Activated naive CD8-positive, alpha-beta T cell (primary cell): ENCODE results near the gene PGLYRP3.

Experiments used
- H3K27ac Mint-ChIP-seq: one replicate; pipeline ENCODE4 v1.8.0; 2021; ENCODE audit warnings: mixed read lengths
- H3K27me3 Mint-ChIP-seq: one replicate; pipeline ENCODE4 v1.8.0; 2021; ENCODE audit warnings: mixed read lengths
- H3K36me3 Mint-ChIP-seq: one replicate; pipeline ENCODE4 v1.8.0; 2021; ENCODE audit warnings: mixed read lengths
- H3K4me1 Mint-ChIP-seq: one replicate; pipeline ENCODE4 v1.8.0; 2021; ENCODE audit warnings: low read depth, mixed read lengths
- H3K4me3 Mint-ChIP-seq: one replicate; pipeline ENCODE4 v1.8.0; 2021; ENCODE audit warnings: mild to moderate bottlenecking, mixed read lengths
- H3K9me3 Mint-ChIP-seq: one replicate; pipeline ENCODE4 v1.8.0; 2021; ENCODE audit warnings: low read depth, mixed read lengths

PGLYRP3 gene

GRCh38 chr1:153307221-153307600 lies 5.5 kb downstream of the PGLYRP3 start:
- no peaks in the 10 kb centered on the region for H3K9me3 Mint-ChIP-seq
- no peaks in the 10 kb centered on the region for H3K4me1 Mint-ChIP-seq
- no peak overlapping the region for H3K4me3 Mint-ChIP-seq
- no peak overlapping the region for H3K27ac Mint-ChIP-seq
- peaks cover 1% of the 10 kb centered on the region for H3K27me3 Mint-ChIP-seq
- H3K36me3 Mint-ChIP-seq = no peaks in the 10 kb centered on the region

- peaks cover 1% of the 10 kb centered on the region for H3K27me3 Mint-ChIP-seq
- H3K4me1 Mint-ChIP-seq = no peaks in the 10 kb centered on the region
- no peak overlapping the region for H3K4me3 Mint-ChIP-seq
- no peak overlapping the region for H3K27ac Mint-ChIP-seq
- no peaks in the 10 kb centered on the region for H3K36me3 Mint-ChIP-seq
- no peaks in the 10 kb centered on the region for H3K9me3 Mint-ChIP-seq
These were observed 6.2 kb downstream of the PGLYRP3 start for GRCh38 chr1:153306303-153307220.

- H3K36me3 Mint-ChIP-seq = no peaks in the 10 kb centered on the region
- H3K4me3 Mint-ChIP-seq = no peak overlapping the region
- no peak overlapping the region for H3K27ac Mint-ChIP-seq
- H3K27me3 Mint-ChIP-seq = peaks cover 1% of the 10 kb centered on the region
- no peaks in the 10 kb centered on the region for H3K4me1 Mint-ChIP-seq
- H3K9me3 Mint-ChIP-seq = no peaks in the 10 kb centered on the region
These were observed 7.1 kb downstream of the PGLYRP3 start for GRCh38 chr1:153305682-153306081.

DNA sequence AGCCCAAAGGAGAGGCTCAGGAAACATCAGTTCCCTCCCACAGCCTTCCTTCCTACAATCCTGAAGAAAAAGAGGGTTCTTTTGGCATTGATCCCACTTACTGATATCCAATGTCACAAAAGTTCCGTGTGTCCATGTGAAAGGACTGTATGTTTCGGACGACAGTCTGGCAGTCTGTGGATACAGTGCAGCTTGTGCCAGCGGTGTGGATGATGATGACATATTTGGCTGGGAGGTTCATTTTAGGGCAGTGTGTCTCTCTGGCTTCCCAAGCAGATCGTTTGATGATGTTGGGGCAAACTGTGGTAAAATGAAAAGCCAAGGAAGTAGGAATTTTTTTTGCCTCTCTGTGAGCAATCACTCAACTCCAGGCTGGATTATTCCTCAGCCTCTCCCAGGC lies 10.4 kb downstream of the PGLYRP3 start:
- Mint-ChIP-seq H3K4me3 (no peak overlapping the region), H3K9me3 (no peaks in the 10 kb centered on the region), H3K27ac (no peak overlapping the region), H3K36me3 (no peaks in the 10 kb centered on the region), H3K27me3 (peaks cover 1% of the 10 kb centered on the region), H3K4me1 (no peaks in the 10 kb centered on the region)

GRCh38 chr1:153293851-153294250 lies 18.9 kb downstream of the PGLYRP3 start:
- H3K4me3 Mint-ChIP-seq = no peak overlapping the region

DNA sequence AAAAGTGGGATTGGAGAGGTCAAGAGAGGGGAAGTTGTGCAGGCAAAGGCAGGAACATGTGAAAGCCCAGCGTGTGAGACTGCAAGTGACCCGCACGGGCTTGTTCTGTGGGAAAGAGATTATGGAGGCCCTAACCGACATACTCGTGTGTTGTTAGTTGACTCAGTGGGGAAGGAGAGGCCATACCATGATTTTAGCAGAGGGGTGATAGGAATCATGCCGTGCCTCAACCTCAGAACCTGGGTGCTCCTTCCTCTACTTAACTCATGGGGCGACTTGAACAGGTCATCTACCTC lies 19.3 kb downstream of the PGLYRP3 start:
- no peak overlapping the region for H3K4me3 Mint-ChIP-seq
- no peak overlapping the region for H3K27ac Mint-ChIP-seq
- H3K27me3 Mint-ChIP-seq = peaks cover 3% of the 10 kb centered on the region
- H3K36me3 Mint-ChIP-seq = no peaks in the 10 kb centered on the region
- H3K9me3 Mint-ChIP-seq = no peaks in the 10 kb centered on the region
- peaks cover 23% of the 10 kb centered on the region for H3K4me1 Mint-ChIP-seq

More at GRCh38 chr1:153293851-153294250, 18.9 kb downstream of the PGLYRP3 start:
- Mint-ChIP-seq H3K4me1 (peaks cover 23% of the 10 kb centered on the region), H3K27ac (no peak overlapping the region), H3K9me3 (no peaks in the 10 kb centered on the region), H3K27me3 (peaks cover 3% of the 10 kb centered on the region), H3K36me3 (no peaks in the 10 kb centered on the region)

DNA sequence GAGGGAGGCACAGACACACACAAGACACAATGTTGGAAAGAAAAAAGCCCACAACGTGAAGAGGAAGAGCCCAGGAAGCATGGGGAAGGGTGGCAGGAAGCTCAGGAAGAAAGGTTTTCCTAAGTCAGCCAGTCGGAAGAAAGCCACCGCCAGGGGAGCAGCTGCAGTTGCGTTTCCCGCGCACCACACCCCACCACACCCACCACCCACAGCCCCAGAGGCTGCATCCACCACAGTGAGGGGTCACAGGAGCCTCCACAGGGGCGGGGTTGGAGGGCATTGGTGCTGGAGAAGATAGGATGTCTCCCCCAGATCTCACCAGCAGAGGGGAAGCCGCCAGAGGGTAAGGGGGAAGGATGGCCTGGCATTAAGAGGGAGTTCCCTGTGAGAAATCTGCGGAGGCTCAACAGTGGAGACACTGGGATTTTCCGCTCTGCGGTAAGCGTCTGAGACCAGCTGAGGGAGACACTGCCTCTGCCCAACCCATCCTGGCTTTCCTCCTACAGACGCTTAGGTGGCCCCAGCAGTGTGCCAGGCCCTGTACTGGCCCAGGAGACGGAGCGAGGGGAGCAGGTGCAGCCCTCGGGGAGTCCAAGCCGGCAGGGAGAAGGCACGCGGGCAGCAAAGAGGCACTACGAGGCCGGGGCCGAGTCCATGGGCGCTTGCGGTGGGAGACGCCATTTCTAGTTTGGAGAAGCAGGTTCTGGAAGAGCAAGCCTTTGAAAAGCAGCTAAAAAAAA lies 19.8 kb downstream of the PGLYRP3 start:
- H3K27me3 Mint-ChIP-seq = peaks cover 3% of the 10 kb centered on the region
- peaks cover 23% of the 10 kb centered on the region for H3K4me1 Mint-ChIP-seq
- no peak overlapping the region for H3K4me3 Mint-ChIP-seq

DNA sequence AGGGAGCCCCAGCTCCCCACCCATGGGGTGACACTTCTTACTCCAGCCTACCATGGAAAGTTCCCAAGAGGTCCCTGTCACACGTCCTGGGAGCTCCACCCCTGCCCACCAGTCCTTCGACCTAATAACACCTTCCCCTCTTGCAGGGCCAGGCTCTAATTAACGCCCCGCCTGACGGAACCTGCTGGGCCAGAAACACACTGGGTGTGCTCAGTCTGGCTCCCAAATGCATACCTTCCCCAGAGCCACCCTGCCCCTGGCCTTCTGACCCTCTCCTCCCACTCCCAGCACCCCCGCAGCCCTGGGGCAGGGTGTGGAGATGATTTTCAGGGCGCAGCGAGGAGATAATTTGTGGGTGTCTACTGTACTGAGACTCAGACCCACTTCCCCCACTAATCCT lies 20.6 kb downstream of the PGLYRP3 start:
- H3K27ac Mint-ChIP-seq = no peak overlapping the region
- H3K36me3 Mint-ChIP-seq = no peaks in the 10 kb centered on the region
- no peak overlapping the region for H3K4me3 Mint-ChIP-seq
- no peaks in the 10 kb centered on the region for H3K9me3 Mint-ChIP-seq
- H3K4me1 Mint-ChIP-seq = peaks cover 23% of the 10 kb centered on the region
- H3K27me3 Mint-ChIP-seq = peaks cover 3% of the 10 kb centered on the region

More for the DNA sequence above, 19.8 kb downstream of the PGLYRP3 start:
- Mint-ChIP-seq H3K27ac (no peak overlapping the region), H3K36me3 (no peaks in the 10 kb centered on the region), H3K9me3 (no peaks in the 10 kb centered on the region)

GRCh38 chr1:153291514-153291913 lies 21.2 kb downstream of the PGLYRP3 start:
- Mint-ChIP-seq H3K4me1 (peaks cover 23% of the 10 kb centered on the region), H3K27me3 (peaks cover 3% of the 10 kb centered on the region), H3K9me3 (no peaks in the 10 kb centered on the region), H3K4me3 (no peak overlapping the region), H3K36me3 (no peaks in the 10 kb centered on the region), H3K27ac (no peak overlapping the region)

GRCh38 chr1:153288634-153289275 lies 24.0 kb downstream of the PGLYRP3 start:
- peaks cover 3% of the 10 kb centered on the region for H3K27me3 Mint-ChIP-seq
- H3K36me3 Mint-ChIP-seq = no peaks in the 10 kb centered on the region
- no peak overlapping the region for H3K4me3 Mint-ChIP-seq
- H3K4me1 Mint-ChIP-seq = peaks cover 14% of the 10 kb centered on the region
- no peak overlapping the region for H3K27ac Mint-ChIP-seq
- no peaks in the 10 kb centered on the region for H3K9me3 Mint-ChIP-seq

DNA sequence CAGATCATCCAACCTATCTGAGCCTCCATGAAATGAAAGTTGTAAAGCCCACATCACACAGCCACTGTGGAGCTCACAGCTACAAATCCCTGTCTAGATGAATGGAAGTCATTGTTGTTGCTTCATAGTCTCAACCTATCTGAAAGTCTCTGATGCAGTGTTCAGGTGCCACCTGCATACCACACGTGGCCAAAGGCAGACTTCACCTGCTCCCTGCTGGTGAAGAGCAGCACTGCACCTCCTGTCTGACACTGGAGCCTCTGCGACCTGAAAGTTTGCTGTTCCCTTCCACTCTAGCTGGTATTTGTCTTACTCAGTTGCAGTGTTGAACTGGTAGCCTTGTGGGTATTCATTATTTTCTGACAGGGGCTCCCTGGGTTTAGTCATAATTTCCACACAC lies 34.9 kb downstream of the PGLYRP3 start:
- no peaks in the 10 kb centered on the region for H3K9me3 Mint-ChIP-seq
- H3K4me1 Mint-ChIP-seq = no peaks in the 10 kb centered on the region
- H3K27me3 Mint-ChIP-seq = peaks cover 9% of the 10 kb centered on the region
- H3K27ac Mint-ChIP-seq = no peak overlapping the region
- no peak overlapping the region for H3K4me3 Mint-ChIP-seq
- no peaks in the 10 kb centered on the region for H3K36me3 Mint-ChIP-seq

- Mint-ChIP-seq H3K27ac (no peak overlapping the region), H3K9me3 (no peaks in the 10 kb centered on the region), H3K4me3 (no peak overlapping the region), H3K27me3 (peaks cover 34% of the 10 kb centered on the region), H3K36me3 (no peaks in the 10 kb centered on the region), H3K4me1 (no peaks in the 10 kb centered on the region)
These were observed 40.6 kb downstream of the PGLYRP3 start for GRCh38 chr1:153272186-153272585.

- Mint-ChIP-seq H3K4me3 (no peak overlapping the region), H3K27me3 (peaks cover 38% of the 10 kb centered on the region), H3K27ac (no peak overlapping the region), H3K36me3 (no peaks in the 10 kb centered on the region), H3K4me1 (no peaks in the 10 kb centered on the region), H3K9me3 (no peaks in the 10 kb centered on the region)
These were observed 41.0 kb downstream of the PGLYRP3 start for GRCh38 chr1:153271711-153272110.

DNA sequence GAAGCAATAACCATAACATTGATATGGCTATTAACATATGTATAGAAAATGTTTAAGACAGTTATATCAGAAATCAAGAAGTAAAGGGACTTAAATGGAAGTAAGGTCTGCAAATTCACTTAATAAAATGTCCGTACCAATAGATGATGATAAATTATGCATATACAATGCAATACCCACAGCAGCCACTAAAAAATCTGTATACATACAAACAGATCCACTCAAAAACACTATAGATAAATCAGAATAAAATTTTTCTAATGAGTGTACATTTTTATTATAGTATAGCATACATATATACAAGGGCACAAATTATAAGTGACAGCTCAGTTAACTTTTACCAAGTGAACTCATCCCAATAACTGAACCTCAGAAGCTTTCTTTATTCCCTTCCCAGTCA lies 47.3 kb downstream of the PGLYRP3 start:
- Mint-ChIP-seq H3K9me3 (no peaks in the 10 kb centered on the region), H3K4me1 (peaks cover 19% of the 10 kb centered on the region), H3K27me3 (peaks cover 59% of the 10 kb centered on the region), H3K4me3 (no peak overlapping the region), H3K36me3 (no peaks in the 10 kb centered on the region), H3K27ac (no peak overlapping the region)

DNA sequence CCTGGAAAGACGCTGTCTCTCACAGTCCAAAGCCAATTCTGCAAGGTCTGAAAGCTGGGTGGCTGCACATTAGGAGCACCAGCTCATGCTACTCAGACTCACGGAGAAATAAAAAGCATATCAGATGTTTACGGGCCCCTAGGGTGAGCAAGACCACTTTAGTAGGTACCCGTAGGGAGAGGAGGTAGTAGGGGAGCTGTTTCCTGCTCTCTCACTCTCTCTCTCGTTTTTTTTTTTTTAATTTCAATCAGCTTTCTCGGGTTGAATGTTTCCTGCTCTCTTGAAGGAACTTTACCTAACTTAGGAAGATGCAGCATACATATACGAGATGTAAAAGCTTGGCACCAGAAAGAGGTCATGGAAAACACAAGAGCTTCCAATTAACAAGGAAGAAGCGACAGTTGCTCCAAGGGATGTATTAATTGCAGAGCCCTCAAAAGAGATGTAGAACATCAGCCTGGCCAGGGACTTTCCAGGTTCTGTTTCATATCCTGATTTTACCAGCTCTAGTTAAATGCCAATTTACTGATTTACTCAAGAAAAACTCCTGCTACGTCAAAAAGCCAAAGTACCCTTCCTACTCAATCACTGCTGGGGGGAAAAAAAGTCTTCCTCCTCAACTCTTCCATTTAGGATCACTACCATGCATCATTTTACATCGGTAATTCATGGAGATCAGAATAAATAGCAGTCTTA lies 50.1 kb downstream of the PGLYRP3 start:
- H3K36me3 Mint-ChIP-seq = no peaks in the 10 kb centered on the region
- no peaks in the 10 kb centered on the region for H3K9me3 Mint-ChIP-seq
- H3K4me1 Mint-ChIP-seq = peaks cover 24% of the 10 kb centered on the region
- peak overlapping the region; percentile 85 for H3K4me3 Mint-ChIP-seq
- no peak overlapping the region for H3K27ac Mint-ChIP-seq
- H3K27me3 Mint-ChIP-seq = peaks cover 41% of the 10 kb centered on the region
